ENCODE results near the gene DIO3.

Gene DIO3

DNA sequence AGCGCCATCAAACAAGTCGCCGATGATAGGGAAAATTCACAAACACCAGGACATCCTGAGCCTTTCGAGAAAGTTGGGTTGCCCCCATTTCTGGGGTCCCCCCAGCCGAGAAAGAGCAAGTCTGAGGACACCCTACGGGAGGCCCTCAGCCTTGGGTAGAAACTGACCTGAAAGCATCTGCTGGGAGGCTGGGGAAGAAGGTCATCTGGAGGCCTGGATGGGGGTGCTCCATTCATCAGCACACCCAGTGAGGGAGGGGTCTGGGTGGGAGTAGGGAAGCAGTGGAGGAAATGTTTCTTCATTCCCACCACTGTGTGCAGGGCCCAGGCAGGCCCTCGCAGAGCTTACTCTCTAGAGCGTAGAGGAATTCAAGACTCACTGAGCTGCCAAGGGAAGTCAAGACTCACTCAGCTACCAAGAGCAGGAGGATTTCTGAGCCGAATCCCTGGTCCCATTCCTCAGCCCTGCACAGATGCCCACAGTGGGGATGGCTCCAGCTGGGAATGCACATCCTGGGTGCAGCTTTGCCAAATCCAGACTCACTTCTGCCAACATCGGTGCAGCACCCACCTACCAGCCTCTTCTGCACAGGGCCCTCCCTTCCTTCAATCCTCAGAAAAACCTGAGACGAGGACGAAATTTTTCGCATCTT is 38.1 kb downstream of the DIO3 start:
- DNase-seq (ENCODE audit: low read depth), result no peak

DNA sequence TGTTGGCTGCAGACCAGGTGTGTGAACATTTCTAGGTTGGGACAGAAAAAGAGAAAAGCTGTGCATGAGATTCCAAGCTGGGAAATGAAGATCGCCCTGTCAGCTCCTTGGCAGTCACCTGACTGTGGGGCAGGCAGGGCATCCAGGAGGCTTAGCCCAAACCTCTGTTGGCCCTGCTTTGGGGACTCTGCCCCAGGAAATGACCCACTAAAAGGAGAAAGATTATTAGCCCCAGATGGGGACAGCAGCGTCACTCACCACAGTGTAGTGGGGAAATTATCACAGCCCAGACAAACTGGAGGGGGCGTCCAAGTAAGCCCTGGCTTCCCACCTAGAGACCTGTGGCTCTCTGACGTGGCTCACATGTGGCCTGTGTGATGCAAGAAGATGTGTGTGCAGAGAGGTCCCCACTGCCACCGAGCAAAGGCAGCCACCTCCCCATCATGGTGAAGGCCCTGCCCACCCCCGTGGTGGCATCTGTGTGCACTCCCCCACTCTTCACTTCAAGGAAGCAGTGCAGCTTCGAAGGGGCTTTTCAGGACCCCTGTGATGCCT is 39.1 kb downstream of the DIO3 start:
- DNase-seq (ENCODE audit: low read depth), result no peak

DNA sequence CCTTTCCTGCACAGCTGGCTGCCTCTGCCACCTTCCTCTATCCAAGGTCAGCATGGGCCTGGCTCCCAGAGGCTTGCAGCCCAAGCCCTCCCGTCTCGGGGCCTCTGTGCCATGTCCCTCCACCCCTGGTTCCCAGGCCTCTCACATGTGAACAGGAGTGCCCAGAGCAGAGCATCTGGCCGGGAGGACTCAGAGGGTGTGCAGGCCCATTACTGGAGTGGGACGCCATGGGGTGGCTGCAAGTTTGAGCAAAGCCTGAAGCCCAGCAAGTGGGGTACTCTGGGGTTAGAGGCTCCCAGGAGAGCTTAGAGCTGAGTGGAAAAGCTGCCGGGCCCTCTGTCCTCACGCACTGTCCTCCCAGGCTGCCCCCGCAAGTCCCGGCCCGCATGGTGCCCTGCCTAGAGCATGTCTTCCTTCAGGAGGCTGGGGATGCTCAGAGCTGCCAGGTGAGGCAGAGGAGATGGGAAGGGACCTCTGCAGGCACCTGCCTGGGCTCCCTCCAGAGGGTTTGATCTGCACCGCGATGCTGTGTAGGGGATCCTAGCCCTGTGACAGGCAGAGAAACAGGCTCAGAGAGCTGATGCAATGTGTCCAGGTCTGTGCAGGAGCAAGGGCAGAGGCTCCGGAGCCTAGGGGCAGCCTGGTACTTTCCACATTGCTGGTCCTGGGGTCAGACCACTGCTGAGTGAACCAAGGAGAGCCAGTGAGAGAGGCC is 39.8 kb downstream of the DIO3 start:
- DNase-seq (ENCODE audit: low read depth), result no peak

DNA sequence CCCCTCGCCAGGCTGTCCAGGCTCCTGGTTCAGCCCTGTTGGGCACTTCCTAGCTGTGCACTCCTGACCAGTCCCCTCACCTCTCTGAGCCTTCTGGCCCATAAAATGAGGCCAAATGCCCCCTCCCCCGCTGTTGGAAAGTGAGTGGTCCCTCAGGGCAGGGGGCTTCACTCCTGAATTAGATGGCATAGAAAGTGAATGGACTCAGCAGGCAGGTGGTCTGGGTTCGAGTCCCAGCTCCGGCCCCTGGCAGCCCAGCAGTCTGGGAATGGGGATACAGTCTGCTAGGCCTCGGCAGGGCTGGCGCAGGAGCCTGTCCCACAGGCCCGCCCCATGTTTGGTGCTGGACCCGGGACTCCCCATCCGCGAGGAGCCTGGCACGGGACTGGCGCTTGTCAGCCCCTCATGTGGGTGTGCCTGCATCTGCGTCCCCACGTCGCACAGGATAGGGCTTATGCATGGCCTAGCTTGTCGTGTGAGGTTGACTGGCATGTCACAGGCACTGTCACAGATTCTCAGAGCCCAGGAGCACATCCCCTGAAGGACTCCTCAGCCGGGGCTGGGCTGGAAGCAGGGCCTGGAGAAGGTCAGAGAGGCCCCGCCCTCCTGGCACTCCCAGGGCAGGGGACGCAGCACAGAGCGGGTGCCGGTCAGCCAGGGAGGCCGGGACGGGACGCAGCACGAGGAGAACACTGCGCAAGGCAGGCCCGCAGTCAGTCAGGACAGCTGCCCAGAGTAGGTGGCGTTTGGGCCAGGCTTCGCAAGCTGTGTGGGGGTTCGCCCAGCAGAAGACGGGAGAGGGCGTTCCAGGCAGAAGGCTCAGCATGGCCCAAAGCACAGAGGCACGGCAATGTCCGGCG is 40.5 kb downstream of the DIO3 start:
- DNase-seq (ENCODE audit: low read depth), result no peak

DNA sequence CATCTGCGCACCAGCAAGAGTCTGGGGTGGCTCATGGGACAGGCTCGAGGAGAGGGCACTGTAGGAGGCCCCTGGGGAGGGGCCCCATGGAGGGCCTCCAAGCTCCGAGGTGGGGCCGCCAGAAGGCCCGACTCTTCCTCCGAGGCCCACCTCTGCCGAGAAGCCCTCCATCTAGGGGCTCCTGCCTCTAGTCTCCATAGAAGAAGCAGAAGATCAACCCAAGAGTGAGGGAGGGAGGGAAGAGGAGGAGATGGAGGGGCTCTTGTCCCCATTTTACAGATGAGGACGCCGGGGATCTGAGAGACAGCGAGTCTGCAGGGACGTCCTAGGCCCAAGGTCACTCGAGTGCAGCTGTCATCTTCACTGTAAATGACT is 41.2 kb downstream of the DIO3 start:
- DNase-seq (ENCODE audit: low read depth), result no peak

- no peak for DNase-seq (ENCODE audit: low read depth)
Measured at GRCh38 chr14:101603096-101603495, 41.8 kb downstream of the DIO3 start.

DNA sequence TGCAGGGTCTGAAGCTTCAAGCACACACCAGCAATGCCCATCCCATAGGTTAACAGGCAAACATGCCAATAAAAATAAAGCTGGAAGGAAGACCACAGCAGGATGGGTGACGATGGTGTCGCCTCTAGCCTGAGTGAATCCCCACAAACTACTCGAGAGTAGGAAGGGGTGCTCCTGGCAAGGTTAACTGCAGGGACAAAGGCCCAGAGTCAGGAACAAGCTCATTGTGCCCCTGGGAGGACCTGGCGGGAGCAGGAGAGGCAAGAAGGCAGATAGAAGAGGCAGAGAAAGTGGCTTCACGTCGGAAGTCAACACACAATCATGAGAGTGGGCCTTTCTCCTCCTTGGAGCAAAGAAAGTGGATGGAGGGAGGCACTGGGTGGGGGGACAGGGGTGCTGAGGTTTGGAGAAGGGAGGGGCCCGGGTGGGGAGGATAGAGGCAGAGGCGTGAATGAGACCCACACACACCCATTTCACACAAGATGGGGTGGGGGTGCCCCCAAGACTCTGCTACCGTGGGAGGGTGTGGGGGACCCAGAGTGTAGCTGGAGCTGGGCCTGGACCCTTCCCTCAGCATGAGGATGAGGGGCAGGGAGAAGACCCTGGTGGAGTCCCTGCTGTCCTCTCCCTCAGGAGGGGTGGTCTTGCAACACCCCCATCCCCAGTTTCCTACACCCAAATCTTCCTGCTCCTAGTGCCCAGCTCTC is 43.1 kb downstream of the DIO3 start:
- DNase-seq (ENCODE audit: low read depth), result no peak

DNA sequence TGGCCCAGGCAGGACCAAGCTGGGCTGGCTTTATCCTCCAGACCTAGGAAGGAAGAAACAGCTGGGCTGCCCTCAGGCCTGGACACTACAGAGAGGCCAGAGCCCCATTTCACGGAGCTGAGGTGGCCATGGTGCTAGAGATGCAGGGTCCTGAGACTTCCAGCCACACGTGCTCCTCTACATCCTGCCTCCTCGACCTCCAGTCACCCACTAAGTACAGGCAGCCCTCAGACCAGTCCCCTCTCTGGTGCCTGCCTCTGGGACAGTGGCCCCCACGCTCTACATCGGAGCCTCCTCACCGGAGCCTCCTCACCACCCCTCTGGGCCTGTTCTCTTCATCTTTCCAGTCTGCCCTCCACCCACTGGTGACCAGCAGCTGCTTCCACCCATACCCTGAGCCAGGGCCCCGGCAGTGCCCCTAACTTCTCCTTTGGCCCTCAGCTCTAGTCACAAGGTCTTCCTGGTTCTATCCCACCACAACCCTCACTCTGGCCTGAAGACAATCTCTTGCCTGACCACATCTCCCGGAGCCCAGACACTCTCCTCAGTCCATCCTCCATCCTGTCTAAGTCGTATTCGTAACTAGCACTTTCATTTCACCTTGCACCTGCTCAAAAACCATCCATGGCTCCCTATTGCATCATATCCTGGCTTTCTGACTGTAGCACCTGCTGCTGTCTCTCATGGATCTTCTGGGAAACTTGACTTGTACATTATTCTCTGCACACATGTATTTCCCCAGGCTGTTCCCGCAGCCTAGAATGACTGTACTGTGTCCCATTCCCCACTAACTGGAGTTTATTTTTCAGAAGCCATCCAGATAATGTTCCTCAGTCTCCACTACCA is 43.9 kb downstream of the DIO3 start:
- no peak for DNase-seq (ENCODE audit: low read depth)

DNA sequence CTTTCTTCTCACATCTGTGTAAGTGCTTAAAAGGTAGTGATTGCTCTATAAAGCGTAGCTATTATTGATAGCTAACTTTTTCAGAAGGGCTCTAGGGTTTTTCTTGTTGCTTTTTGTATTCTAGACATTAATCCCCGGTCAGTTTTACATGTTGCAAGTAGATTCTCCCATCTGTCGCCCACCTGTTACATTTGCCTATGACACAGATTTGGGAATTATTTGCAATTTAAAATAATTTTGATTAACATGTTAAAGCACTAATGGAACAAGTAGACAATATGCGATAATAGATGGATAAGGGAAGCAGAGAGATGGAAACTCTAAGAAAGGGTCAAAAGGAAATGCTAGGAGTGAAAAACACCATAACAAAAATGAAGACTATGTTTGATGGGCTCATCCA is 44.5 kb downstream of the DIO3 start:
- no peak for DNase-seq (ENCODE audit: low read depth)
